Upper lobe of right lung (tissue), 1 donor: ENCODE results near the gene FNDC8. TPM values are rescaled to one million over a fixed set of nuclear protein-coding genes. Genes with fewer than 3 reads are reported as not detected.
"Not testable (repeated sequence)": the region's sequence is repeated elsewhere in the genome, so short reads cannot be mapped to it uniquely, and the experiment has no call there.

Source experiments
- ATAC-seq: fragments of 200-7000 bp; cut with Tn5 transposase; one replicate; pipeline ENCODE4 v1.9.1; 2020; ENCODE audit warnings: mild to moderate bottlenecking, moderate library complexity
- DNase-seq: peaks from one replicate; pipeline ENCODE4 v3.0.0-alpha.2; 2020
- H3K27ac ChIP-seq: fragments of 200-600 bp; one replicate; pipeline ENCODE4 v1.8.0; 2022
- H3K27me3 ChIP-seq: fragments of 200-600 bp; one replicate; pipeline ENCODE4 v1.8.0; 2022; ENCODE audit warnings: mild to moderate bottlenecking
- H3K36me3 ChIP-seq: fragments of 200-600 bp; one replicate; pipeline ENCODE4 v1.8.0; 2022
- H3K4me1 ChIP-seq: fragments of 200-600 bp; one replicate; pipeline ENCODE4 v1.8.0; 2022
- H3K4me3 ChIP-seq: fragments of 200-600 bp; one replicate; pipeline ENCODE4 v1.8.0; 2022; ENCODE audit warnings: mild to moderate bottlenecking
- H3K9me3 ChIP-seq: fragments of 200-600 bp; one replicate; pipeline ENCODE4 v1.8.0; 2022
- intact Hi-C: fragments of 100-400 bp; cut with DNase I; formaldehyde crosslinking; loops from one replicate; pipeline ENCODE4 v1.11.0; 2022
- total RNA-seq: library from RNA; stranded (reverse); fragmentation: NEBNext Ultra II Directional; extraction: Animal tissue kit (Norgen Biotek cat#: 25700); gene quantifications from one replicate; pipeline ENCODE4 v1.2.1, GENCODE V29; 2021
- TF ChIP-seq, protein P1 (sequence below): fragments of 200-600 bp; IDR thresholded peaks from one replicate; pipeline ENCODE4 v1.8.0; 2022; ENCODE audit warnings: antibody characterized with exemption
- donor health status: DM: no; HTN: yes; CAD: no; lungs with severe emphysema.

The FNDC8 gene
- total RNA-seq, 1 donor from 2014 or later, result not detected

DNA sequence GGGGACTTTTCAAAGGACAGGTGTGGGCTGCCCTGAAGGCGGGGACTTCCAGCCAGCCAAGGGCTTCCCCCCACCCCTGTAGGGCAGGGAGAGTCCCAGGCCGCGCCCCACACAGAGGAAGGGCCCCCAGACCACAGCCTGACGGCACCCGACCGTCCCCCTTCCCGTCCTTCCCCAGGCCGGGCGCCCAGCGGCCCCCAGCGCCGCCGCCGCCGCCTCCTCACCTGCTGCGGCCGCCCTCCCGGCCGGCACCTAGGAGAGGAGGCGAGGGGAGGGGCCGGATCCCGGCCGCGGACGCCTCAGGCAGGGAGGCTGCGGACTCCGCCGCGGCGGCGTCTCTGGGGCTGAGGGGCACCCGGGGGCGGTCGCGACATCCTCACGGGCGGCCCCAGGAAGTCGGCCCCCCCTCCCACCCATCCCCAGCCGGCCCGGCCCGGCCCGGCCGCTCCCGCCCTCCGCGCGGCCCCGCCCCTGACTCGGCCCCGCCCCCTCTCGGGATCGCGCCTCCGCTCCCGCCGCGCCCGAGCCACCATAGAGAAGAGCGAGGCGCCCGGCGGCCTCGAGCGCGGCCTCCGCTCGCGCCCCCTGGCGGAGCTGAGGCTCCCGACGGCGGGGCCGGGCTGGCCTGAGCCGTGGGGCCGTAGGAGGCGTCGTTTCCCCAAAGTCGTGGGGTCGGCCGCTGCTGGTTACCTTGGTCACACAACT lies 32.4 kb upstream of the FNDC8 start:
- Histone ChIP-seq H3K4me3 (peak overlapping the region; percentile 90), H3K27me3 (no peaks in the 10 kb centered on the region), H3K27ac (peak overlapping the region; percentile 90), H3K4me1 (peaks cover 4% of the 10 kb centered on the region), H3K9me3 (no peaks in the 10 kb centered on the region), H3K36me3 (no peaks in the 10 kb centered on the region)
- ATAC-seq (peak; percentile 97), DNase-seq (peak; percentile 94)
- TF ChIP-seq, protein P1, sequence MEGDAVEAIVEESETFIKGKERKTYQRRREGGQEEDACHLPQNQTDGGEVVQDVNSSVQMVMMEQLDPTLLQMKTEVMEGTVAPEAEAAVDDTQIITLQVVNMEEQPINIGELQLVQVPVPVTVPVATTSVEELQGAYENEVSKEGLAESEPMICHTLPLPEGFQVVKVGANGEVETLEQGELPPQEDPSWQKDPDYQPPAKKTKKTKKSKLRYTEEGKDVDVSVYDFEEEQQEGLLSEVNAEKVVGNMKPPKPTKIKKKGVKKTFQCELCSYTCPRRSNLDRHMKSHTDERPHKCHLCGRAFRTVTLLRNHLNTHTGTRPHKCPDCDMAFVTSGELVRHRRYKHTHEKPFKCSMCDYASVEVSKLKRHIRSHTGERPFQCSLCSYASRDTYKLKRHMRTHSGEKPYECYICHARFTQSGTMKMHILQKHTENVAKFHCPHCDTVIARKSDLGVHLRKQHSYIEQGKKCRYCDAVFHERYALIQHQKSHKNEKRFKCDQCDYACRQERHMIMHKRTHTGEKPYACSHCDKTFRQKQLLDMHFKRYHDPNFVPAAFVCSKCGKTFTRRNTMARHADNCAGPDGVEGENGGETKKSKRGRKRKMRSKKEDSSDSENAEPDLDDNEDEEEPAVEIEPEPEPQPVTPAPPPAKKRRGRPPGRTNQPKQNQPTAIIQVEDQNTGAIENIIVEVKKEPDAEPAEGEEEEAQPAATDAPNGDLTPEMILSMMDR, result peak; percentile 75
- intact Hi-C loops, result no loop called here

- DNase-seq (no peak), ATAC-seq (peak; percentile 34)
- Histone ChIP-seq H3K36me3 (no peaks in the 10 kb centered on the region), H3K9me3 (no peaks in the 10 kb centered on the region), H3K27ac (peak overlapping the region; percentile 83), H3K27me3 (no peaks in the 10 kb centered on the region), H3K4me1 (peaks cover 4% of the 10 kb centered on the region), H3K4me3 (peak overlapping the region; percentile 90)
- intact Hi-C loops, result no loop called here
- TF ChIP-seq, protein P1, result no peak
Observed at GRCh38 chr17:35089586-35090296, 31.7 kb upstream of the FNDC8 start.

DNA sequence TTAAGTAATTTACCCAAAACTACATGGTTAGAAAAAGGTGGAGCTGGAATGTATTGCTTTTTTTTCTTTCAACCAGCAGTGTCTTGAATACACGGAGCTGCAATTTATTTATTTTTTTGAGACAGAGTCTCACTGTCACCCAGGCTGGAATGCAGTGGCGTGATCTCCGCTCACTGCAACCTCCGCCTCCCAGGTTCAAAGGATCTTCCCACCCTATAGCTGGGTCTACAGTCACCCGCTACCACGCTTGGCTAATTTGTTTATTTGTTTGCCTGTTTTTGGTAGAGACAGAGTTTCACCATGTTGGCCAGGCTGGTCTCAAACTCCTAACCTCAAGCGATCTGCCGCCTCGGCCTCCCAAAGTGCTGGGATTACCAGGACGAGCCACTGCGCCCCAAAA lies 30.7 kb upstream of the FNDC8 start:
- H3K9me3 ChIP-seq, H3K27me3 ChIP-seq, H3K4me3 ChIP-seq, H3K36me3 ChIP-seq, ATAC-seq, H3K4me1 ChIP-seq, intact Hi-C loops, H3K27ac ChIP-seq, DNase-seq: not testable (repeated sequence)

- Histone ChIP-seq H3K27me3 (no peaks in the 10 kb centered on the region), H3K27ac (no peak overlapping the region), H3K36me3 (peaks cover 11% of the 10 kb centered on the region), H3K4me3 (no peak overlapping the region), H3K4me1 (no peaks in the 10 kb centered on the region), H3K9me3 (no peaks in the 10 kb centered on the region)
- DNase-seq, result no peak
- ATAC-seq, result no peak
- intact Hi-C loops, result no loop called here
- TF ChIP-seq, protein P1, result no peak
Observed at GRCh38 chr17:35094902-35095301, 26.5 kb upstream of the FNDC8 start.

DNA sequence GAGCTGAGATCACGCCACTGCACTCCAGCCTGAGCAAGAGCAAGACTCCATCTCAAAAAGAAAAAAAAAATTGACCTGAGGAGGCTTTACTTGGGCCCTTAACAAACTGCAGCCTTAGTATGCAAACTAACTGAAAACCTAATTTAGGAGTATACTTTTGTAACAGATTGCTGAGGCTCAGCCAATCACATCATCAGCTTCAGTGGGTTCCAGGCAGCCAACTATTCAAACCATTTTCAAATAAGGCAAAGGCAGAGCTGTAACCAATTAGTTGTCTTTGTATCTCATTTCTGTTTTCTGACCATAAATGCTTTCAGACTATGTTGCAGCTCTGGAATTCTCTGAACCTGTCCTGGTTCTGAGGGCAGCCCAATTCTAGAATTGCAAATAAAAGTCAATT lies 25.7 kb upstream of the FNDC8 start:
- Histone ChIP-seq H3K36me3 (peaks cover 19% of the 10 kb centered on the region), H3K27me3 (no peaks in the 10 kb centered on the region), H3K9me3 (no peaks in the 10 kb centered on the region), H3K4me3 (no peak overlapping the region), H3K27ac (no peak overlapping the region), H3K4me1 (no peaks in the 10 kb centered on the region)
- ATAC-seq (no peak), DNase-seq (no peak)
- intact Hi-C loops, result no loop called here
- TF ChIP-seq, protein P1, result no peak

DNA sequence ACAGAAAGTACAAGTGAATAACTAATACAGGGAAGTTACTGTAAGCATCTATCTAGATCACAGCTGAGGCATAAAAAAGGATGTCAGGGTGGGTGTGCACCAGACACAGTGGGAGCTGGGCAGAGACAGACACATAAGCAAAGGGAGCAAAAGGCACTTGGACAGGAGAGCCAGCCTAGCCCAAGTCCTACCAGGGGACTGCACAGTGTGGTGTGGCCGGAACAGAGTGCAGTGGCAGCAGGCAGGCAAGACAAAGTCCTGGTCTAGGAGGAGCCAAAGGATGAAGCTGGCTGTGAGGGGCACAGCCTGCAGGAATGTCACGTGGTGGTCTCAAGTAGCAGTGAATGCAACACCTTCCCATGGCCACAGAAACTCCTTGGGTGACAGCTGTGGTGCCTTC lies 23.6 kb upstream of the FNDC8 start:
- intact Hi-C loops, result no loop called here
- TF ChIP-seq, protein P1, result no peak
- Histone ChIP-seq H3K4me3 (no peak overlapping the region), H3K27me3 (no peaks in the 10 kb centered on the region), H3K36me3 (peaks cover 31% of the 10 kb centered on the region), H3K9me3 (no peaks in the 10 kb centered on the region), H3K27ac (no peak overlapping the region), H3K4me1 (no peaks in the 10 kb centered on the region)
- no peak for DNase-seq
- no peak for ATAC-seq
